Fibroblast of skin of right quadriceps (primary cell): Measurements from ENCODE around the gene TBC1D16.
A peak's percentile ranks its signal among the peaks of the same experiment; 100 is the strongest.

Source experiments
- DNase-seq: peaks from one replicate; pipeline ENCODE4 v3.0.0-alpha.2; 2013

Gene TBC1D16

GRCh38 chr17:79948406-79948944 lies 87.2 kb downstream of the TBC1D16 start:
- DNase-seq: no peak

- DNase-seq: no peak
Measured at GRCh38 chr17:79947351-79948031, 88.2 kb downstream of the TBC1D16 start.

- no peak for DNase-seq
Measured at GRCh38 chr17:79946352-79947231, 89.1 kb downstream of the TBC1D16 start.

- no peak for DNase-seq
Measured at GRCh38 chr17:79945591-79946255, 89.9 kb downstream of the TBC1D16 start.

GRCh38 chr17:79944821-79945391 lies 90.8 kb downstream of the TBC1D16 start:
- no peak for DNase-seq

GRCh38 chr17:79944251-79944812 lies 91.3 kb downstream of the TBC1D16 start:
- no peak for DNase-seq

- DNase-seq: no peak
Measured at GRCh38 chr17:79943347-79944241, 92.1 kb downstream of the TBC1D16 start.

- DNase-seq: no peak
Measured at GRCh38 chr17:79942591-79943346, 92.9 kb downstream of the TBC1D16 start.

GRCh38 chr17:79942011-79942405 lies 93.7 kb downstream of the TBC1D16 start:
- no peak for DNase-seq

GRCh38 chr17:79941088-79942010 lies 94.3 kb downstream of the TBC1D16 start:
- no peak for DNase-seq

GRCh38 chr17:79940459-79941087 lies 95.1 kb downstream of the TBC1D16 start:
- DNase-seq: no peak

- DNase-seq: no peak
Measured at GRCh38 chr17:79939755-79940458, 95.8 kb downstream of the TBC1D16 start.

GRCh38 chr17:79939094-79939435 lies 96.6 kb downstream of the TBC1D16 start:
- no peak for DNase-seq

- DNase-seq: no peak
Measured at GRCh38 chr17:79938336-79939093, 97.2 kb downstream of the TBC1D16 start.

- DNase-seq: peak; percentile 32
Measured at GRCh38 chr17:79937391-79938335, 98.0 kb downstream of the TBC1D16 start.

GRCh38 chr17:79936641-79937381 lies 98.9 kb downstream of the TBC1D16 start:
- peak; percentile 19 for DNase-seq
